GM21576 (cell line): Measurements from ENCODE around the gene CNTN4.

Experiments used
- ATAC-seq: cut with Tn5 transposase; IDR thresholded peaks from one replicate; pipeline ENCODE4 v1.9.1; 2021; ENCODE audit warnings: mild to moderate bottlenecking, moderate library complexity; ENCODE audit not compliant: unreplicated experiment

The CNTN4 gene

DNA sequence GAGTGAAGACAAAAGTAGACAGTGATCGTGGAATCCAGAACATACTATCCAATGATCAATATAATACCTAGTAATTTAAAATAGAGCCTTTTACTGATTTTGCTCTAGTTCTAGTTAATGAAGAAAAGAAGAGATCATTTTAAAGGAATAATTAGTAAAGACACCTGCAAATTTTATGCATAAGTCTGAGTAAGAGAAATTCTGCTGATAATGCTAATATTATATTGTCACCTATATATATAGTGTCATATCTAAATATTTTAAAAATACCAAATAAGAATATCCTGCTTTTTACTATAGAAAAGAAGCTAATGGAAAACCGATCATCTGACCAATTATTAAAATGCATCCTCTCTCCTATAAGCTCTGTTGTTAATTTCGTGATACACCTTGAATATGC lies 152.1 kb downstream of the CNTN4 start:
- ATAC-seq: no peak

DNA sequence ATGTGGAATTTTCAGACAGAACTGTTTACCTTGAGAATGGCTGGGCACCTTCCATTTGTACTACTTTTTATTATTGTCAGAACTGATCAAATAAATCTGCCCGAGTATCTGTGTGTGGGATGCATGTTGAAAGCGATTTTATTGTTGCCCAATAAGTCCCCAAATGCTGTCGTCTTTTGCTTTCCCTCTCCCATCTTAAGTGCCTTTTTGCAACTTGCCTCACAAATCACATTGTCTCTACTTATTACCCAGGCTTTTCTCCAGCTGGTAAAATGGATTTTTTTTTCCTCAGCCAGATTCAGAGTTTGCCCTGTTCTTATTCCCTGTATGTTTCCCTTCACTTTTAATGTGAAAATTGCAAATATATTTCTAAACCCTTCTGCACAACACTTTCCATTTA lies 163.1 kb downstream of the CNTN4 start:
- no peak for ATAC-seq

DNA sequence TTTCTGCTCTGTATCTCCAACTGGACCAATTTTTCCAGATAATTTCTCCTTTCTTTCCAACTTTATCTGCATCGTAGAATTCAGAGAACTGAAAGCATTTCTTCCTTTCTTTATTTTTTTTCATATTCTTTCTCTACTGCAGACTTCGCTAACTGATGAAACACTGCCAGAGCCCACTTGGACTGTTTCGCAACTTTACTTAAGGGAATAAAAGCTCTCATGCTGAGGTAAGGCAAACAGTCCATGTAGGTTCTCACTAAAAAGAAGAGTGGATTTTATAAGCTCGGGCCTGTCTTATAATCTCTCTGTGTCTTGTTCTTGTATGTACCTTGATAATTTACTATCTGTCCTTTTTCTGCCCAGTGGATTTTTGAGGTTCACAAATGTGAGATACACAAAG lies 163.5 kb downstream of the CNTN4 start:
- ATAC-seq: no peak

DNA sequence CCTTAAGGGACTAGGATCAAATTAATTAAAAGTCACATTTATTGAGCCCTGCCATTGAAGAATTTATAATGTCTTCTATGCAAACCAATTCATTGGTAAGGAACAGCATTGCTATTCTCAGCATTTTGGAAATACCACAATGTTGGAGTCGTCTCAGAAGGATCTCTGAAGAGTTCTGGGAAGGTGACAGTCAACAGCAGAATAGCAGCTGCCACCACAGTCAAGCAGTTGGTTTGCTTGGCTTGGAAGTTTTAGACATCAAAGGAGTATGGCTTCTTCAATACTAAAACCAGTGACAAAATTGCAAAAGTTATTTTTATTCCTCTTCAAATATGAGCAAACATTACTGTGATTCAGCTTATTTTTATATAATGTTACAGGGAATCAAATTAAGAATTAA lies 167.9 kb downstream of the CNTN4 start:
- no peak for ATAC-seq

DNA sequence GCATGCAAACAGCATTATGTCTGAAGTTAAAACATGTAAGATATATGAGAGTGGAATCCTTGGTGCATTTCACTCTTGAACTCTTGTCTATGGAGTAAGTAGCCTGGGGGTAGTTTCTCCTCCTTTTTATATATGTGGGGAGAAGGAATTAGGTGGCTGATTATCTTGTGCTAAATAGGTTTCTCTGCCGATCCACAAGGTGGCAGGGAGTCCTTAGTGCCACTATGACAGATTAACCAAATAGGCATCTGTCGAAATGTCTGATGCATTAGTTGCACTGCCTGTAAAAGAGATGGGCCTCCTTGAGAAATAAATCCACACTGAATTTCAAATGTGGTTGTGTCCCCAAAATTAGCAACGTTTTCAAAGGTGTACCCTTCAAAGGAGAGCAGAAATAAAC lies 170.1 kb downstream of the CNTN4 start:
- ATAC-seq: no peak

DNA sequence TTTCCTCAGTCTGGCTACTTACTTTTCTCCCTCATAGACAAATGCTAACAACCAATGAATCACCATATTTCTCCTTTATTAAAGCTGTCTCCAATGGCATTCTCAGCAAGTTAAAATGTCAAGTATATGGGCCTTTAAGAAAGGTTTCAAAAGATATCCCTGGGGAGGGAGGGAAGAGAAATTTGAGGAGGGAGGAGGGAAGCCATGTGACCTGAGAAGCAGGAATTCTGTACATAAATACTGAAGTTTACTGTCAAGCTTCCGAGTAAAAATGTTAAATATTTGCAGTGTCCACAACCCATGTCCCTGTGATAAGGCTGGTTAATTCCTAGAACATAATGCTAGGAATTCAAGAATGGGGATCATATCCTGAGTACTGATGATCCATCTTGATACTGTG lies 175.9 kb downstream of the CNTN4 start:
- no peak for ATAC-seq

DNA sequence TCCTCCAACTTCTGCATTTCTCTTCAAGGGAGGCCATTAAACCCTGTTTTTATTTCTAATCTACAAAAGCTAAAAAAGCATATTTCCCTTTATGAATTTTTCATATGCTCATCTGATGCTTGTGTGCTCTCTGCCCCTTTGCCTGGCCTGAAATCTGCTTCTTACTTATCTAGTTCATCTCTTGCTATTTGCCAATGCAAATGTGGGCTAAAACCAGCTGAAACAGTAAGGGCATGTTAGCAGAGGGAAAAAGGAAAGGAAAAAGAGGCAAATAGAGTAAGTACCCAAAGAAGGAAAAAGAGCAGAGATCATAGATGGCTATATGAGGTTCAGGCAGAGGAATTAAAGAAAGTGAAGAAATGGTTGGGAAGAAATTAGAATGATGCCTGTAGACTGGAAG lies 185.2 kb downstream of the CNTN4 start:
- no peak for ATAC-seq

DNA sequence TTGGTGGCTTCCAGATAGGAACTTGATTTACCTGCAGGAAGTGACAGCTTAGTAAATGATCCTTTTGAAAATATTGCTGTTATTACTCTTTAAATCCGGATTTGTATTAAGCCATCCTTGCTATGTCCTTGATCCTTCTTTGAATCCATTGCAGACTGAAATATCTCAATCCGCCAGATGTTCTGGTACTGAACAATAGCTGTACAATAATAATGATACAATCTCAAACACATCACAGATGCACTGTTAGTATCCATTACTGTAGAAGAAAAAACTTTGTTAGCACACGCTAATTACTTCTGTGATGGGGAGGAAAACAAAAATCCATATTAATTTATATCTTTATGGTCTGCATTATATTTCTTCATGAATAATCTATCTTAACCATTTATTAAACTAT lies 202.3 kb downstream of the CNTN4 start:
- ATAC-seq: no peak

DNA sequence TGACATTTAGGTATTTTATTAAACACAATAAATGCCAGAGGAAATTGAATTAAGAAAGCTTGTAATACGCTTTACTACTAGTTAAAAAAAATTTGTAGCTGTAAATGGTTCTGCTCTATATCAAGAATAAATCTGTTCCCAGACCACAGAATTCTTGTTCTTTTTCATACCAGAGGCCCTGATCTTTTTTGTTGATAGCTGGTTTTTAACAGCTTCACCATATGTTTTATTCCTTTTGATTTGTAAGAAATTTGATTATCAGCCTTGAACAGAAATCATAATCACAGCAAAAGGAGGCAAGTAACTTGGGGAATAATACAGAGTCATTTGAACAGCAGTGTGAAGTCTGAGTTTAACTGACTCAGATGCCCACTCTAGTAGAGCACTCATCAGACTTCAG lies 202.7 kb downstream of the CNTN4 start:
- no peak for ATAC-seq

DNA sequence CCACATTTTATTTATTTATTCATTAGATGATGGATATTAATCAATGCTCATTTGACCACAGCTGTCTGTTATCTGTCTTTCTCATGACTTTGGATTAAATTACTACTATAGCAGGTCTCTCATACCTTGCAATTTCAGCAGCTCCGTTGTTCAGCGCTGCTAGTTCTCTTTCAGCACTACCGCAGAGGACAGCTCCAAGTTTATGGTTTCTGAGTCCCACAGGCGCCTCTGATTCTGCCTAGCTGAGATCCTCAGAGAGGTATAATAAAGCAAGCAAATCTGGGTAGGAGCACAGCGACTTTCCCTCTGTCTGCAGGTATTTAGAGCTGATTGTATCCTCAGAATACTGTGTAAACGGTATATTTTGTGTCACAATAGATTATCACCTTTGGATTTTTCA lies 204.9 kb downstream of the CNTN4 start:
- ATAC-seq: no peak

DNA sequence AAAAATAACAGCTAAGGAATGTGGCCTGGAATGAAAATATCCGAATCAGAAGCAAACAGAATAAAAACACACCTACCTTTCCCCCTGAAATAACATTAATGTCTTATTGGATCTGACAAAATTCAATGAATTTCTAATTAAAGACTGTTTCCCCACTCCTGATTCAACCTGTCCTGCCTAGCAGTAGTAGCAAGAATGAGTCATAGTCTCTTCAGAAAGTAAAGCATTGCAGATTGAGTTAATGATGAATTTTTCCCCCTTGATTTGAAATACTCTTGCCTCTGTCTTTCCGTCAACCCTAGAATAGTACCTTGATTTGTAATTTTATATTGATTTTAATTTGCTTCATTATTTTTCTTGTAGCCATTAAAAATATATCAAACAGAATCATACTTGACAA lies 212.4 kb downstream of the CNTN4 start:
- ATAC-seq: no peak

DNA sequence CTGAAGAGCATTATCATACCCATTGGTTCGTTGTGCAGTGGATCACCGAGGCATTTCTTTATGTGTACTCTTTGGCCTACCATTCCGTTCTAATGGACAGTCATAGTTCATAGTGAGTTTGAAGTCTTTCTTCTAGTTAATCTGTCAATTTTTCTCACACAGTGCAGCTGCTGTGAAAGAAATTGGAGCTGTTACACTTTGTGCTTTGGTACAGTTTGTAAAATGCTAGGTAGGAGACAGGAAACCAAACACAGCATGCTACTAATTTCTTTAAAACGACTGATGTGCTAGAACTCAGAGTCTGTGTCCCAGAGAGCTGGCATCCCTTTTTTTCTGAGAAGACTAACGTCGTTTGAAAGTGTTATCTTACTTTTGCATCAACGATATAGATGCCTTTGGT lies 218.9 kb downstream of the CNTN4 start:
- ATAC-seq: no peak

DNA sequence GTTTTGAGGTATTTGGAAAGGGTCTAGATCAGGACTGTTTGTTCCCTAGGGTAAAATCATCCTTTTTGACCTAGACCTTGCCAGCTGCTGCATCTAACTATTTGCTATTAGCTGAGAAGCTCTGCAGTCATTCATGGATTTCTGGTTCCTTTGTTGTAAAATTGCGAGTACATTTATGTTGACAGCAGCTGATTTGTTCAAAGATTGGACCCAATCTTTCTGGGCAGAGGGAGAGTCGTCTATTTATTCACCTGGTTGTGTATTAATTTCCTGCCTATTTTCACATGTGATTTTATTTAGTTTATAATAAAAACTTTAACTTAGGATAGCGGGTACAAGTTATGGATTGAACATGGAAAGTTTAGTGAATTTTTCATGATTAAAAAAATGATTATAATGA lies 236.3 kb downstream of the CNTN4 start:
- no peak for ATAC-seq

DNA sequence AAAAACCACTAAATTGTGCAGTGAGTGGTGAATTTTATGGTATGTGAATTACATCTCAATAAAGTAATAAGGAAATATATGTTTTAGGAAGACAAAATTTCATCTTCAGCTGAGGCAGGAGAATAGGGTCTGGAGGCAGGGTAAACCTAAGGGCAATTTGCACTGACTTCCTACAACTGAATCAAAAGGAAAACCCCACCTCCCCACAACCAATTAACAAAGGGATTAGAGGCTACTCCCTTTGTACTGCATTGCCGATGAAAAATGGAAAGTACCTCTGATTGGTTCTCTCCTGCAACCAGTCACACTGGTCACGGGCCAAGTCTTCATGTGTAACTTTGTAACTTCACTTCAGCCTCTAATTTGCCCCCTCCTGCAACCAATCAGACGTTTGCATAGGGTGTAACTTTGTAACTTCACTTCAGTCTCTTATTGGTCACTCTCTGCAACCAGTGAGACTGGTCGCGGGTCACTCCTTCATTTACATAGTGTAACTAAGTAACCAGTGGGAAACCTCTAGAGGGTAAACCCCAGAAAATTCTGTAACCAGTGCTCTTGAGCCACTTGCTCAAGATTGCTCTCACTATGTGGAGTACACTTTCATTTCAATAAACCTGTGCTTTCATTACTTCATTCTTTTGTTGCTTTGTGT lies 244.5 kb downstream of the CNTN4 start:
- no peak for ATAC-seq

DNA sequence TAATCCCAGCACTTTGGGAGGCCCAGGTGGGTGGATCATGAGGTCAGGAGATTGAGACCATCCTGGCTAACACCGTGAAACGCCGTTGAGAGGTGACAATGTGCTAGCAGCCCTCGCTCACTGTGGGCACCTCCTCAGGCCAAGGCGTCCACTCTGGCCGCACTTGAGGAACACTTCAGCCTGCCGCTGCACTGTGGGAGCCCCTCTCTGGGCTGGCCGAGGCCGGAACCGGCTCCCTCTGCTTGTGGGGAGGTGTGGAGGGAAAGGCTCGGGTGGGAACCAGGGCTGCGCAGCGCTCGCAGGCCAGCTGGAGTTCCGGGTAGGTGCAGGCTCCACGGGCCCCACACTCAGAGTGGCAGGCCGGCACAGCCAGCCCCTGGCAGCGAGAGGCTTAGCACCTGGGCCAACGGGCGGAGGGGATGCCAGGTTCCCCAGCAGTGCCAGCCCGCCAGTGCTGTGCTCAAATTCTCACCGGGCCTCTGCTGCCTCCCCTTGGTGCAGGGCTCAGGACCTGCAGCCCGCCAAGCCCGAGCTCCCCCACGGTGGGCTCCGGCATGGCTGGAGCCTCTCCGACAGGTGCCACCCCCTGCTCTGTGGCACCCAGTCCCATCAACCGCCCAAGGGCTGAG lies 253.6 kb downstream of the CNTN4 start:
- no peak for ATAC-seq

DNA sequence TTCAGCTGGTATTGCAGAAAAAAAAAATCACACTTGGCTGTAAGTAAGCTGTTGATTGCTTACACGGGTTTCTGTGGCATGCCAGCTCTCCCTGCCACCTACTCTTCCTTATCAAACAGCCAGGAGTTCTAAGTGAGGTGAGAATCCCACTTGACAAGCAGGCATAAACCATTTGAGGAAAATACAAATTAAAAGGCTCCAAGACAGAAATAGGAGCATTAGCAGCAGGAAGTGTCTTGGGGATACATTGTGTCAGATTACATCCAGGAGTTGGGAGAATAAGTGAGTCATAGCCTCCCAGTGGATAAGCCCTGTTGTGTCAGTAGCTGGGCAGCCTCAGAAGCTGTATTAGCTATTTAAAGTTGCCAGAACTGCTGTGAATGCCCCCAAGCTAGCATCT lies 256.0 kb downstream of the CNTN4 start:
- no peak for ATAC-seq

DNA sequence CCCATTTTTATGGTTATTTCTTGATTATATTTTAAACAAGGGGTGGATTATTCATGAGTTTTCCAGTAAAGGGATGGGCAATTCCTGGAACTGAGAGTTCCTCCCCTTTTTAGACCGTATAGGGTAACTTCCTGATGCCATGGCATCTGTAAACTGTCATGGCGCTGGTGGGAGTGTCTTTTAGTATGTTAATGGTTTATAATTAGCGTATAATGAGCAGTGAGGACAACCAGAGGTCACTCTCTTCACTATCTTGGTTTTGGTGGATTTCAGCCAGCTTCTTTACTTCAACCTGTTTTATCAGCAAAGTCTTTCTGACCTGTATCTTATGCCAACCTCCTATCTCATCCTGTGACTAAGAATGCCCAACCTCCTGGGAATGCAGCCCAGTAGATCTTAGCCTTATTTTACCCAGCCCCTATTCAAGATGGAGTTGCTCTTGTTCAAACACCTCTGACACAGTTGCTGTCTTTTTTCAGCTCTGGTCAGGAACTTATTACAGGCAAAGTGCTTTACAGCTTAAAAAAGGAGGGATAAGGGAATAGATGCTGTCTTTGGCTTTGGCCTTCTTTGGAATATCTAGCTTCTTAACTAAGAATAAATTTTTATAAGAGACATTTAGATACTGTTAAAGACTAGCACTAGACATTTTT lies 257.8 kb downstream of the CNTN4 start:
- ATAC-seq: no peak

DNA sequence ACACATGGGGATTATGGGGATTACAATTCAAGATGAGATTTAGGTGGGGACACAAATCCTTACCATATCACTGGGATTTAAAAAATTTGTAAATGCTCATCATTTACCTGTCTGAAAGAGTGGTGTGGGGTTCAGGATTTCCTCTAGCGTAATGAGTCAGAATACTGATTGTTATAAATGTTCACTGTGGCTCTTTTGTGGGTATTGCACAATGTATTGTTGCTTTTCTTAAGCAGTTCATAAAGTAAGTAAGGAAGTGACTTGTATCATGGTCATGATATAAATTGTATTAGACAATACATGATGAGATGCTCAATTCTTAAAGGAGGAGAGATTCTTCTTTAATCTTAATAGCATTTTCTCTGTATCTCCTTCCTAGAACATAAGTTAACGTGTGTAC lies 262.1 kb downstream of the CNTN4 start:
- no peak for ATAC-seq

DNA sequence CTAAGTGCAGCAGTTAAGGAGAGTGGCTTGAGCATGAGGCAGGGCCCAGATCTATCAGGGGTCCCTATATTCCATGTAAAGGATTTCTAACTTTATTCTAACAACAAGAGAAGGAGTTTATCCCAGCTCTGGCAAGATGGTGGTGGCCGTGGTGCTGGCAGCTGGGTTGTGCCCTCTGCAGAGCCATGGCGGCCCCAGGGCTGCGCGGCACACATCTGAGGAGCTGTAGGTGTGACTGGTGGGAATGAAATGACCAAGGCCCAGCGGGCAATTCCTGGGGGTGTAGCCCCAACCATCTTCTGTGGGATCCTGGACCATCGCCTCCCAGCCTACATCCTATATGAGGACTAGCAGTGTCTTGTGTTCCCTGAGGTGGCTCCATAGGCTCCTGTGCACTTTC lies 263.5 kb downstream of the CNTN4 start:
- ATAC-seq: no peak

DNA sequence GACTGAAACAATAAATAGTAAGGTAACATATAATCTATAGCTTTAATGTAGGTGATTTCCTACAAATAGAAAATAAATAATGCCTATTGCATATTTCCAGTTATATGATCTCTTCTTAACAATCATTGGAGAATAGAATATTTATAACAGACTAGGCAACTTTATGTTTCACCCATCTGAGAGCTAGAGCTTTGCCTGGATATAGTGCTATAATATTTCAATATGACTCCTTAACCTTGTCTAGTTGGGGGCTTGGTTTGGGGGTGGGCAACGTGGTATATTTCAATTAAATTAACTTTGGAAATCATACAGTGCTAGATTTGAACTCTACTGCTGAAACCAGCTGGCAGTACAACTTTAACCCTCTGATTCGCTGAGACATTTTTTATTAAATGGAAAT lies 265.2 kb downstream of the CNTN4 start:
- no peak for ATAC-seq

DNA sequence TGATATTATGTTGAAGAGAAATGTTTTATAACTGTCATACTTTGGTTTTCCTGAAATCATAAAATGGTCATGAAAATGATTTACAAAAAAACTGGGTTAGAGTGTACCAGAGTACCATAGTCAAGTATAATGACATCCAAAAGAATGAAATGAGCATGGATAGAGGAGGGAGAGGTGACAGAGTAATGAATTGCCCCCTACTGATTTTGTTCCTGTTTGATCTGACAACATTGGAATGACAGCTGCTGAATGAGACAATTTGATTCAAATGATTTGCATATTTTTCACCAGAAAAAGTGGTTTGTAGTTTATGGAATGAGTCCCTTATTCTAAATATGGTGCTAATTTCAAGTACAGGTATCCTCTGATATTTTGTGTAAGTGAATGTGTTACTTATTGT lies 271.7 kb downstream of the CNTN4 start:
- ATAC-seq: no peak

DNA sequence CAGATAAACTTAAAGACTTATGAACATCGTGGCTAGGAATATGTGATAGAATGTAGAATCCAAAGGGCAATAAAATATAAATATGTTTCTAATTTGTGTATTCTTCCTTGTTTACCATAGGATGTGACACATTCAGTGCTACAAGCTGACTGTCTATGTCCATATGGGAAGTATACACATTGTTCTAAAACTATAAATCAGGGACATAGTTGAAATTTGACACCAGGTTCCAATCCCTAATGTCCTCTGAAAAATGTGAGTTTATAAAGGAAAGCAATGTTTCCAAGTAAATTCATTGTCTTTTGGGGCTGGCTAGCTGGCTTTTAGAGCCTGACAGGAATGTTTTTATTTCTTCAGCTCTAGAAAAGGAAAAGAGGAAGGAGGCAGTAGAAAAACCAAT lies 273.6 kb downstream of the CNTN4 start:
- ATAC-seq: no peak

DNA sequence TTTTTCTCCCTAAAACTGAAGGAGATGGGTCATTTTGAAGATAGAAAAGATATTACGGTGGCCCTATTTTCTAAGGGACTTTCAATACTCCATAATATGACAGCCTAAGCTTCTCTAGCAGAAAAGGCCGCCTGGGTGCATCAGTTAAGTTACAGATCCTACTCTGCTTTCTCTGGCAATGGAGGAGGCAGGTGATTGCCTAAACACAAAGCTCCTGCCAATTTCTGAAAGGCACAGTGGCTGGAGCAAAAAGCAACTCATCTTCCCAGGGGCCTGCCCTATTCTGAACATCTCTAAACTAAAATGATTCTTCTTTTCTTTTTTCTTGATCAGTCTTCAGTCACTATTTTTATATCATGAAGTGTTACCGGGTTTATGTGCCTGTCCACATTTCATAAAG lies 276.7 kb downstream of the CNTN4 start:
- no peak for ATAC-seq
